Retinal pigment epithelial cell (primary cell): ENCODE measurements around the gene PACRGL.

Experiments used
- DNase-seq: peaks from one replicate; pipeline ENCODE4 v3.0.0-alpha.2; 2010; ENCODE audit warnings: low read depth
- H3K4me3 ChIP-seq: 2 replicates; pipeline ENCODE4 v1.5.1; 2011; ENCODE audit warnings: mild to moderate bottlenecking, low read length, control low read depth, moderate library complexity
- TF ChIP-seq, protein P1 (sequence below): conservative IDR thresholded peaks from 2 replicates; pipeline ENCODE4 v1.5.1; 2011; ENCODE audit warnings: low read depth, low read length, control low read depth, inconsistent platforms

The PACRGL gene

DNA sequence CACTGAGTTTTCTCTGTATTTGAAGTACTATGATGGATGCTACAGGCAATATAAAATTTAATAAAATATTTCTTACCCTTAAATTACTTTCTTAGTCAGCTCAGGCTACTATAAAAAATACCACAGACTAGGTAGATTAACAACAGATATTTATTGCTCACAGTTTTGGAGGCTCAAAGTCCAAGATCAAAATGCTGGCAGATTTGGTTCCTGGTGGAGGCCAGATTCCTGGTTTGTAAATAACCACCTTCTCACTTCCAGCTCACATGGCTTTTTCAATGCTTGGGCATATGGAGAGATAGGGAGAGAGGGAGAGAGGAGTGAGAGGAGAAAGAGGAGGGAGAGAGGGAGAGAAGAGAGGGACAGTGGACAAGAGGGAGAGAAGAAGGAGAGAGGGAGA, 24.5 kb upstream of the PACRGL start:
- H3K4me3 ChIP-seq = no peak overlapping the region
- TF ChIP-seq, protein P1, sequence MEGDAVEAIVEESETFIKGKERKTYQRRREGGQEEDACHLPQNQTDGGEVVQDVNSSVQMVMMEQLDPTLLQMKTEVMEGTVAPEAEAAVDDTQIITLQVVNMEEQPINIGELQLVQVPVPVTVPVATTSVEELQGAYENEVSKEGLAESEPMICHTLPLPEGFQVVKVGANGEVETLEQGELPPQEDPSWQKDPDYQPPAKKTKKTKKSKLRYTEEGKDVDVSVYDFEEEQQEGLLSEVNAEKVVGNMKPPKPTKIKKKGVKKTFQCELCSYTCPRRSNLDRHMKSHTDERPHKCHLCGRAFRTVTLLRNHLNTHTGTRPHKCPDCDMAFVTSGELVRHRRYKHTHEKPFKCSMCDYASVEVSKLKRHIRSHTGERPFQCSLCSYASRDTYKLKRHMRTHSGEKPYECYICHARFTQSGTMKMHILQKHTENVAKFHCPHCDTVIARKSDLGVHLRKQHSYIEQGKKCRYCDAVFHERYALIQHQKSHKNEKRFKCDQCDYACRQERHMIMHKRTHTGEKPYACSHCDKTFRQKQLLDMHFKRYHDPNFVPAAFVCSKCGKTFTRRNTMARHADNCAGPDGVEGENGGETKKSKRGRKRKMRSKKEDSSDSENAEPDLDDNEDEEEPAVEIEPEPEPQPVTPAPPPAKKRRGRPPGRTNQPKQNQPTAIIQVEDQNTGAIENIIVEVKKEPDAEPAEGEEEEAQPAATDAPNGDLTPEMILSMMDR = no peak
- DNase-seq = no peak

DNA sequence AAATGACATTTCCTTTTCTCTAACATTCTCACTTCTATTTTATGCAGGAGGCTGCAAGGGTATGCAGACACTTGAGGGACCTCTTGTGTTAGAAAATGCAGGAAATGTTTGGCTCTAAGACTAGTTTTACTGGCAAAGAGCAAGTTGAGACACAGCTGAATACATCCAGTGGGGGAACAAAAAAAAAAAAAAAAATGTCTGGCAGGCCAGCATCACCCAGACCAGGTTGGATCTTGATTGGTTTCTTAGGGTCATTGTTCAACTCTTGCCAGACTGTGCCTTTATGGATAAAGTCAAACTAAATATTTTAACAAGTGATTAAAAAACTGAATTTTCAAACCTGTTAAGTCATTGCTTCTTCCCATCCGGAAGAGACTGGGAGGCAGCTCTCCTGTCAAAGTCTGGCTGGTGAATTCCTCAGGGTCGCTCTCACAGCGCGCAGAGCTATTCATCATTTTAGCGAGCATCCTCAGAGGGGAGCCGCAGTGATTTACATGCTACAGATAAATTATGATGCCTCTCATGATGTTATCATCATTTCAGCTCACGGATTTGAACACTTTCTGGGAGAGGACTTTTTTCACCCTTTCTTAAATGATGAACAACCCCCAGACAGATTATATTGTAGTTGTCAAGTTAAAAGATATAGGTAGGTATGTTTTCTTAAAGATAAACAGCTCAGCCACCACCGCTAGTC, 23.6 kb upstream of the PACRGL start:
- no peak for DNase-seq
- H3K4me3 ChIP-seq = no peak overlapping the region
- TF ChIP-seq, protein P1 = no peak

DNA sequence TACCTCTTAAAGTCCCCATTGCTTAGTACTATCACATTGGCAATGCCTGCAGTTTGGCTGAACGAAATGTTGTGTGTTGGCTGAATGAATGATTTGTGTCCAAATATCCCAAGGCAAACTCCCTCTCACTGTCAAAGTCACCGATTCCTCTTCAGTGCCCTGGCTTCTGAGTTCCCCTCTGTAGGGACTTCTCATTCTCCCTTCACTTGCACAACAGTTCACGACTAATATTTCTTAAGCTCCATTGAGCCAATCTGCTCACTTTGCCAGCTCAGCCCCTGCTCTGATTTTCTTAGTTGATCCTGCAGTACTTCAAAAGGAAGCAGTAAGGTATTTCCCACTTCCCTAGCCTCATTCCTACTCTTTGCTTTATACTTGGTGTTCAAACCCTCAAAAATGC, 21.9 kb upstream of the PACRGL start:
- no peak for DNase-seq
- H3K4me3 ChIP-seq = no peak overlapping the region
- TF ChIP-seq, protein P1 = no peak

DNA sequence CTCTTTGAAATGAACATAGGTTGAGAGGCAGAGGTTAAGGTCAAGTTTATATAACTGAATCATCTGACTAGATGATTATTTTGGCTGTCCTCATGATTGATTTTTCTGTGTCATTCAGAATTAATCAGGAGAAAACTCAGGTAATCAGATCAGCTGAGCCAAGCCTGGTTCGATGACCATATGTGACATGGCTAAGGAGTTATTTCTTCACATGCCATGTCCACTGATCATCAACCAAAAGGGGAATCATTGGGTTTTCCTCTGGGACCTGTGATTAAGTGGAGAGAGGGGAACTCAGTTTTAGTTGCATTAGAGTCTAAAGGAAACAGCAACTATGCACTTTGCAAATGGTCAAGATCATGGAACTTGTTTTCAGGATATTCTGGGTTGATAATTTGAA, 20.3 kb upstream of the PACRGL start:
- no peak for DNase-seq
- TF ChIP-seq, protein P1 = no peak
- H3K4me3 ChIP-seq = no peak overlapping the region

DNA sequence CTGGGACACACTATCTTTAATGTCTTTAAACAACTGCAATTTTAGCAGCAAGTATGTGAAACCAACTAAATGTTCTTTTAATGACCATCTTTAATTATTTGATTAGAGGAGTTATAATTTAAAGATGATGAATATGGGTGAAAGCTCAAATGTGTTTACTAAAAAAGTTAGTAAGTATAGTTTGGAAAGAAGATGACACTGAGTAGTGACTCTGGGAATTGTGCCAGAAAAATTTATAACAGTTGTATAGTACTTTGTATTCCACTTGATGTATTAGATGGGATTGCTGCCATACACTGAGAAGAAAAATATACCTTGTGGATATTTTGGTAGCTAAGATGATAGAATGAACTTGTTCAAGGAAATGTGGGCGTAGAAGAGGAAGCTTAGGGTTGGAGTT, 19.5 kb upstream of the PACRGL start:
- H3K4me3 ChIP-seq = no peak overlapping the region
- DNase-seq = no peak
- TF ChIP-seq, protein P1 = no peak

DNA sequence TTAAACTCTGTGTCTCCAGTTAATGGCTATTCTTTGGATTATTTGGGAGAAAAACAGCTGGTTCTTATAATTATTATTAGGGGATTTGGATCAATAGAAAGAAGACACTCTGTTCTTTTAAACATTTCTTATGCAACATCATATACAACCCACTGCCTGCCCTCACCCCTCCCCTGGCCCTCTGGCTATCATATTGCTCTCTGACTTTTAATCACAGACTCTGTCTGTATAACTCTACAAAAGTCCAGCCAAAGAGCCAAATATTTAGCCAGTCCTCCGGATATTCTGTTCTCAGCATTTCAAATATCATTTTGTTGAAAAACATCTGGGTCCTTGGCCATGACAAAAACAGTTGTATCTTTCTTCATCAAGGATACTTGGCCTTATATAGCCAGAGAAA, 19.0 kb upstream of the PACRGL start:
- TF ChIP-seq, protein P1 = no peak

DNA sequence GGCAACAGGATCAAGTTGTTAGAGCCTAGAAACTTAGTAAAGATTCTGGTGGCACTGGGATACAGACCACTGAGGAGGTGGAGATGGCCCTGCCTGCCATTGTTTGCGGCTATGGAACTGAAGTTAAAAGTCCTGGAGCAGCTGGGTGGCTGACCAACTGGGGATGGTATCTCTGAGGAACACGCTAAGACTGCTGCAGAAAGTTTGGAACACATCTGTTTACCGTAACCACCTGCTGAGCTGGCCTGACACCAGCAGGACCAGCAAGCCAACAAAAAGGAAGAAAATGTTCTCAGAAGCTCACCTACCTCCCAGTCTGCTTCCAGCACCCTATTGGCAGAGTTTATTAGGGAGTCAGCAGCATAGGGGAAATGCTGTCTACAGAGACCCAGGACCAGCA, 17.4 kb upstream of the PACRGL start:
- no peak overlapping the region for H3K4me3 ChIP-seq
- DNase-seq = no peak
- TF ChIP-seq, protein P1 = no peak

More for the DNA sequence above, 19.0 kb upstream of the PACRGL start:
- DNase-seq = no peak
- no peak overlapping the region for H3K4me3 ChIP-seq
